ENCODE measurements around the gene NSUN7. TPM values are rescaled to one million over a fixed set of nuclear protein-coding genes. Genes with fewer than 3 reads are reported as not detected.

Gene NSUN7
- total RNA-seq, 1 experiment from 2014 or later, result 1.1 TPM

DNA sequence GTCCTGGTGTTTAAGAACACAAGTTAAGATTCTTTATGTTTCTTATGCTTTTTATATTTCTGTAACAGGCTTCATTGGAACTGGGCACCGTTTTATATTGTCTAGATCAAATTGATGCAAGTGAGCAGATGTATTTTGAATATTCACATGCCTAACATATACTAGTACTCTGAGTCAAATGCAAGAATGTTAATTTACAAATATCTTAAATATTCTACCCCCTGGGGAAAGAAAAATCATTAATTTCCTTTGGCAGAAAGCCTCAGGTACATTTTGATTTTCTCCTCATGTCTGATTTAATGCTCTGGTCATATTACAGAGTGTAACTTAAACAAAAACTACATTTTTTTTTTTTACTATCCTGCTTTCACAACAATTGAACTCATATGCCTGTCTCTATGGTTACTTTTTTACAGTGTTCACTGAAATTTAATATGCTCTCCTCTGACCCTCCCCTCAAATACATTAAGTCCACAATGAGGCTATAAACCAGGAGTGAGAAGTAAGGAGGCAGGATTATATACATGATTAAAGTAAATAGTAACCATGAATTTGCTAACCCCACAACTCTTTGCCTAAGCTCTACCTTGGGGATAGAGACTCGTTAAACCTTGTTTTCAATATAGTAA, 2.4 kb upstream of the NSUN7 start:
- no peaks in the 10 kb centered on the region for H3K9me3 ChIP-seq (ENCODE audit: control insufficient read depth, insufficient read depth, low read depth, low read length)
- TF ChIP-seq TCF7L2 (IDR thresholded peaks at IDR 0.05; ENCODE audit: low read depth, low read length), result no peak
- TF ChIP-seq, protein P1, sequence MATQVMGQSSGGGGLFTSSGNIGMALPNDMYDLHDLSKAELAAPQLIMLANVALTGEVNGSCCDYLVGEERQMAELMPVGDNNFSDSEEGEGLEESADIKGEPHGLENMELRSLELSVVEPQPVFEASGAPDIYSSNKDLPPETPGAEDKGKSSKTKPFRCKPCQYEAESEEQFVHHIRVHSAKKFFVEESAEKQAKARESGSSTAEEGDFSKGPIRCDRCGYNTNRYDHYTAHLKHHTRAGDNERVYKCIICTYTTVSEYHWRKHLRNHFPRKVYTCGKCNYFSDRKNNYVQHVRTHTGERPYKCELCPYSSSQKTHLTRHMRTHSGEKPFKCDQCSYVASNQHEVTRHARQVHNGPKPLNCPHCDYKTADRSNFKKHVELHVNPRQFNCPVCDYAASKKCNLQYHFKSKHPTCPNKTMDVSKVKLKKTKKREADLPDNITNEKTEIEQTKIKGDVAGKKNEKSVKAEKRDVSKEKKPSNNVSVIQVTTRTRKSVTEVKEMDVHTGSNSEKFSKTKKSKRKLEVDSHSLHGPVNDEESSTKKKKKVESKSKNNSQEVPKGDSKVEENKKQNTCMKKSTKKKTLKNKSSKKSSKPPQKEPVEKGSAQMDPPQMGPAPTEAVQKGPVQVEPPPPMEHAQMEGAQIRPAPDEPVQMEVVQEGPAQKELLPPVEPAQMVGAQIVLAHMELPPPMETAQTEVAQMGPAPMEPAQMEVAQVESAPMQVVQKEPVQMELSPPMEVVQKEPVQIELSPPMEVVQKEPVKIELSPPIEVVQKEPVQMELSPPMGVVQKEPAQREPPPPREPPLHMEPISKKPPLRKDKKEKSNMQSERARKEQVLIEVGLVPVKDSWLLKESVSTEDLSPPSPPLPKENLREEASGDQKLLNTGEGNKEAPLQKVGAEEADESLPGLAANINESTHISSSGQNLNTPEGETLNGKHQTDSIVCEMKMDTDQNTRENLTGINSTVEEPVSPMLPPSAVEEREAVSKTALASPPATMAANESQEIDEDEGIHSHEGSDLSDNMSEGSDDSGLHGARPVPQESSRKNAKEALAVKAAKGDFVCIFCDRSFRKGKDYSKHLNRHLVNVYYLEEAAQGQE (IDR thresholded peaks at IDR 0.05; ENCODE audit: insufficient read depth in 1 of 2, low read depth in 2 of 2, low read length in 1 of 2), result no peak
- no peak for TF ChIP-seq POLR2AphosphoS5 (IDR thresholded peaks at IDR 0.05; ENCODE audit: low read depth, low read length)
- no peak for TF ChIP-seq SIN3A (IDR thresholded peaks at IDR 0.05; ENCODE audit: borderline replicate concordance, insufficient read depth, low read depth, low read length)
- TF ChIP-seq, protein P2, sequence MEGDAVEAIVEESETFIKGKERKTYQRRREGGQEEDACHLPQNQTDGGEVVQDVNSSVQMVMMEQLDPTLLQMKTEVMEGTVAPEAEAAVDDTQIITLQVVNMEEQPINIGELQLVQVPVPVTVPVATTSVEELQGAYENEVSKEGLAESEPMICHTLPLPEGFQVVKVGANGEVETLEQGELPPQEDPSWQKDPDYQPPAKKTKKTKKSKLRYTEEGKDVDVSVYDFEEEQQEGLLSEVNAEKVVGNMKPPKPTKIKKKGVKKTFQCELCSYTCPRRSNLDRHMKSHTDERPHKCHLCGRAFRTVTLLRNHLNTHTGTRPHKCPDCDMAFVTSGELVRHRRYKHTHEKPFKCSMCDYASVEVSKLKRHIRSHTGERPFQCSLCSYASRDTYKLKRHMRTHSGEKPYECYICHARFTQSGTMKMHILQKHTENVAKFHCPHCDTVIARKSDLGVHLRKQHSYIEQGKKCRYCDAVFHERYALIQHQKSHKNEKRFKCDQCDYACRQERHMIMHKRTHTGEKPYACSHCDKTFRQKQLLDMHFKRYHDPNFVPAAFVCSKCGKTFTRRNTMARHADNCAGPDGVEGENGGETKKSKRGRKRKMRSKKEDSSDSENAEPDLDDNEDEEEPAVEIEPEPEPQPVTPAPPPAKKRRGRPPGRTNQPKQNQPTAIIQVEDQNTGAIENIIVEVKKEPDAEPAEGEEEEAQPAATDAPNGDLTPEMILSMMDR (IDR thresholded peaks at IDR 0.05), result no peak
- POLR2A ChIA-PET, result no interaction called here
- DNase-seq (ENCODE audit: low read depth, low spot score), result no peak
- H3K27me3 ChIP-seq (ENCODE audit: control insufficient read depth, insufficient read depth, low read length), result peaks cover 7% of the 10 kb centered on the region; the same call in 1 of the 2 replicates
- intact Hi-C loops (cut with micrococcal nuclease; ENCODE audit: unreplicated experiment), result no loop called here
- ATAC-seq, result no peak
- H3K4me3 ChIP-seq (ENCODE audit: low read depth in 2 of 2, low read length in 2 of 2), result no peak overlapping the region
- no peak overlapping the region for H3K27ac ChIP-seq (ENCODE audit: low read length)
- in situ Hi-C loops (cut with HindIII; ENCODE audit: low pct_unique_long_range_greater_than_20kb, low sequenced_read_pairs), result no loop called here
- BruUV-seq (replicated peaks), result no TSS peak
- H3K36me3 ChIP-seq (ENCODE audit: control insufficient read depth, insufficient read depth, low read length), result no peaks in the 10 kb centered on the region
- H3K4me1 ChIP-seq (ENCODE audit: control insufficient read depth, insufficient read depth, low read length), result no peaks in the 10 kb centered on the region
- CTCF ChIA-PET, result no interaction called here

DNA sequence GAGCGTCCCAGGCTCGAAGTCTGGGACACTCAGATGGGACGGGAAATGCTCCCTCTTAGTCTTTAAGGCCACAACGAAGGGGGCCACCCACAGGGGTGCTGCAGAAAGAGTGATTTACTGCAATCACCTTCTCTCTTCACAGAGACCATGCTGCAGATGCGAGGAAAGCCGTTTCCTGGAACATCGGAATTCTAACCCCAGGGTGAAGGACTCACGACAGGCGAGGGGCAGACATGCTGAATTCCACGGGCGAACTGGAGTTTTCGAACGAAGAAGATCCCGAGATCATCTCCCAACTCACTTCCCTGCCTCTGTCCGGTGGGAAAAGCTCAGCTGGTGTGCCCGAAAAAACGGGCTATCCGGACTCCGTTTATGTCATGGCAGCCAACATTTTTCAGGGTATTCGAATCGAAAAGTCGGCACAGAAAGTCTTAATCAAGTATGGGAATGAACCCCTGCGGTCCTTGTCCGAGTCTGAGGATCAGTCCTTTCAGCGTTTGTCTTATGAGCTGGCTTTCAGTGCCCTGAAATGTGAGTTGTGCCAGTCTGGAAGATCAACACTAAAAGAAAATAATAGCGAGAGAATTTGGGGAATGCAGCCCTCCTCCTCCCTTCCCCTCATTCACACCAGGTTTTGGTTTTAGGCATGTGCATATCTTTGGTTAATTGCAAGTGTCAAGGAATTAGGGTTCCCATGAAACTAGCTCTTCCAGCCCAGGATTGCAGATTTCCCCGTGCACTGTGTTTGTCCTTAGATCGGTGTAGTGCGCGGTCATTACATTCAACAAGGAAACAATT, 905 bp downstream of the NSUN7 start:
- Histone ChIP-seq H3K9me3 (ENCODE audit: control insufficient read depth, insufficient read depth, low read depth, low read length) (no peaks in the 10 kb centered on the region), H3K36me3 (ENCODE audit: control insufficient read depth, insufficient read depth, low read length) (no peaks in the 10 kb centered on the region), H3K4me3 (ENCODE audit: low read depth in 2 of 2, low read length in 2 of 2) (peak overlapping the region; percentile 45 to 58), H3K4me1 (ENCODE audit: control insufficient read depth, insufficient read depth, low read length) (no peaks in the 10 kb centered on the region), H3K27me3 (ENCODE audit: control insufficient read depth, insufficient read depth, low read length) (peaks cover 7% of the 10 kb centered on the region; the same call in 1 of the 2 replicates), H3K27ac (ENCODE audit: low read length) (no peak overlapping the region)
- intact Hi-C loops (cut with micrococcal nuclease; ENCODE audit: unreplicated experiment) (no loop called here), in situ Hi-C loops (cut with HindIII; ENCODE audit: low pct_unique_long_range_greater_than_20kb, low sequenced_read_pairs) (no loop called here)
- CTCF ChIA-PET, result no interaction called here
- no TSS peak for BruUV-seq (replicated peaks)
- DNase-seq (ENCODE audit: low read depth, low spot score), result no peak
- ATAC-seq, result peak; percentile 38; the same call in 1 of the 2 replicates
- TF ChIP-seq POLR2AphosphoS5 (IDR thresholded peaks at IDR 0.05; ENCODE audit: low read depth, low read length) (no peak), SIN3A (IDR thresholded peaks at IDR 0.05; ENCODE audit: borderline replicate concordance, insufficient read depth, low read depth, low read length) (no peak), TCF7L2 (IDR thresholded peaks at IDR 0.05; ENCODE audit: low read depth, low read length) (no peak)
- TF ChIP-seq, protein P1 (IDR thresholded peaks at IDR 0.05; ENCODE audit: insufficient read depth in 1 of 2, low read depth in 2 of 2, low read length in 1 of 2), result no peak
- TF ChIP-seq, protein P2 (IDR thresholded peaks at IDR 0.05), result no peak
- POLR2A ChIA-PET, result no interaction called here

All from Panc1 (cell line).